GM10266 (cell line): ENCODE data around the gene ZNF747.

Experiments used
- DNase-seq: peaks from one replicate; pipeline ENCODE4 v3.0.0; 2012; ENCODE audit errors: extremely low spot score
- CTCF ChIP-seq: IDR thresholded peaks from 2 replicates; pipeline ENCODE4 v1.5.1; 2012; ENCODE audit warnings: mild to moderate bottlenecking, low read depth; ENCODE audit not compliant: control insufficient read depth, insufficient read depth; ENCODE audit errors: missing control alignments

ZNF747 gene

GRCh38 chr16:30491229-30491628, 43.4 kb downstream of the ZNF747 start:
- no peak for DNase-seq
- no peak for TF ChIP-seq CTCF

GRCh38 chr16:30490210-30490609, 44.4 kb downstream of the ZNF747 start:
- TF ChIP-seq CTCF: no peak
- no peak for DNase-seq

GRCh38 chr16:30488764-30489605, 45.7 kb downstream of the ZNF747 start:
- no peak for TF ChIP-seq CTCF
- DNase-seq: no peak

- TF ChIP-seq CTCF: no peak
- no peak for DNase-seq
Measured at GRCh38 chr16:30485818-30486436, 48.7 kb downstream of the ZNF747 start.

DNA sequence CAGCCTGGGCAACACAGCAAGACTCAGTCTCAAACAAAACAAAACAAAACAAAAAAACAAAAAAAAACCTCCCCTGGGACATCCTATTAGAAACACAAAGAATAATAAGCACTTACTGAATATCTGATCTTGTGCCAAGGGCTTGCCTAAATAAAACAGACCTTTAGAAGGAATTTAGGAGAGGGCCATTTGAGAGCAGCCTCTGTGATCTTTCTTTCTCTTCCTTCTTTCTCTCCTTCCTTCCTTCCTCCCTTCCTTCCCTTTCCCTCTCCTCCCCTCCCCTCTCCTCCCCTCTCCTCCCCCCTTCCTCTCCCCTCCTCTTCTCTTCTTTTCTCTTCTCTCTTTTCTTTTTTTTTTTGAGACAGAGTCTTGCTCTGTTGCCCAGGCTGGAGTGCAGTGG, 49.8 kb downstream of the ZNF747 start:
- TF ChIP-seq CTCF: no peak
- DNase-seq: no peak

DNA sequence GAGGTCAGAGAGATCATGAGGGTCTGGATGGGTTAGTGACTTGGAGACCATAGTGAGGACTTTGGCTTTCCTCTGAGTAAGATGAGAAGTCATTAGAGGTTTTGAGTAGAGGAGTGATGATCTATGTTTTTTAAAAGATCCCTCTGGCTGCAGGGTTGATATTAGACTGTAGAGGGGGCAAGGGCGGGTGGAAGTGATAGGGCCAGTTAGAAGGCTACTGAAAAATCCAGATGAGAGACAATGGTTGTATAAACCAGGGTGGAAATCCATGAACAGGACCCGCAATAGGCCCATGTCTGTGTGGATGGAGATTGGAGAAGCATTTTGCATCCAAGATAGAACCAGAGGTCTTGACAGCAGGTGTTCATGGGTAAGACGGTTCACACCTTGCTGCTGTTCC, 52.3 kb downstream of the ZNF747 start:
- TF ChIP-seq CTCF: no peak
- no peak for DNase-seq

GRCh38 chr16:30481381-30481780, 53.3 kb downstream of the ZNF747 start:
- TF ChIP-seq CTCF: no peak
- DNase-seq: no peak
